MM.1S (cell line): ENCODE measurements around the gene SFMBT1.

Experiments used
- DNase-seq: peaks from one replicate; pipeline ENCODE4 v3.0.0-alpha.2; 2015
- H2AFZ ChIP-seq: fragments of 300-600 bp; sonication (generic); 2 replicates; pipeline ENCODE4 v1.6.0; 2016; ENCODE audit warnings: antibody characterized with exemption, low read length
- H3F3A ChIP-seq: fragments of 300-600 bp; sonication (generic); 2 replicates; pipeline ENCODE4 v1.6.1; 2016; ENCODE audit warnings: mild to moderate bottlenecking, antibody characterized with exemption, low read length, moderate library complexity, mixed read lengths; ENCODE audit not compliant: insufficient read depth
- H3K27ac ChIP-seq: fragments of 300-600 bp; sonication (generic); 2 replicates; pipeline ENCODE4 v1.5.1; 2016; ENCODE audit warnings: mild to moderate bottlenecking, low read length
- H3K27me3 ChIP-seq: fragments of 300-600 bp; sonication (generic); replicated peaks from 2 replicates; pipeline ENCODE4 v1.6.0; 2016; ENCODE audit warnings: low read length; ENCODE audit not compliant: insufficient read depth
- H3K36me3 ChIP-seq: fragments of 300-600 bp; sonication (generic); replicated peaks from 2 replicates; pipeline ENCODE4 v1.6.1; 2016; ENCODE audit warnings: mild to moderate bottlenecking, low read length, mixed read lengths; ENCODE audit not compliant: insufficient read depth
- H3K4me1 ChIP-seq: fragments of 300-600 bp; sonication (generic); 2 replicates; pipeline ENCODE4 v1.6.1; 2016; ENCODE audit warnings: low read length, mixed read lengths
- H3K4me2 ChIP-seq: fragments of 300-600 bp; sonication (generic); 2 replicates; pipeline ENCODE4 v1.6.0; 2016; ENCODE audit warnings: low read depth, low read length
- H3K4me3 ChIP-seq: fragments of 300-600 bp; sonication (generic); 2 replicates; pipeline ENCODE4 v1.5.1; 2016; ENCODE audit warnings: low read length, mixed read lengths
- H3K79me2 ChIP-seq: fragments of 300-600 bp; sonication (generic); 2 replicates; pipeline ENCODE4 v1.6.1; 2016; ENCODE audit warnings: mixed run types, low read length, mixed read lengths
- H3K9ac ChIP-seq: fragments of 300-600 bp; sonication (generic); 2 replicates; pipeline ENCODE4 v1.6.1; 2016; ENCODE audit warnings: low read length, mixed read lengths
- H3K9me2 ChIP-seq: fragments of 300-600 bp; sonication (generic); replicated peaks from 2 replicates; pipeline ENCODE4 v1.6.1; 2016; ENCODE audit warnings: mild to moderate bottlenecking, low read length, mixed read lengths; ENCODE audit not compliant: insufficient read depth
- H3K9me3 ChIP-seq: fragments of 300-600 bp; sonication (generic); replicated peaks from 2 replicates; pipeline ENCODE4 v1.6.1; 2016; ENCODE audit warnings: mild to moderate bottlenecking, low read length, mixed read lengths; ENCODE audit not compliant: insufficient read depth
- H4K20me1 ChIP-seq: fragments of 300-600 bp; sonication (generic); 2 replicates; pipeline ENCODE4 v1.6.1; 2016; ENCODE audit warnings: mild to moderate bottlenecking, low read length, moderate library complexity, mixed read lengths; ENCODE audit not compliant: insufficient read depth
- CTCF ChIP-seq: fragments of 300-600 bp; sonication (generic); IDR thresholded peaks from 2 replicates; pipeline ENCODE4 v1.5.1; 2016; ENCODE audit warnings: antibody characterized with exemption, low read length, mixed read lengths
- EZH2 ChIP-seq: fragments of 300-600 bp; sonication (generic); optimal IDR thresholded peaks from 2 replicates; pipeline ENCODE3; 2017; ENCODE audit warnings: low read depth, mild to moderate bottlenecking, antibody characterized with exemption, low read length, mixed read lengths
- EZH2phosphoT487 ChIP-seq: fragments of 300-600 bp; sonication (generic); IDR thresholded peaks from 2 replicates; pipeline ENCODE4 v1.6.1; 2018; ENCODE audit warnings: antibody characterized with exemption, low read length

SFMBT1 gene

GRCh38 chr3:52872245-52872644 lies 173.6 kb downstream of the SFMBT1 start:
- Histone ChIP-seq H3K4me1 (no peaks in the 10 kb centered on the region), H3F3A (no peaks in the 10 kb centered on the region), H3K27ac (no peak overlapping the region), H3K9me2 (no peaks in the 10 kb centered on the region), H3K27me3 (no peaks in the 10 kb centered on the region), H3K36me3 (no peaks in the 10 kb centered on the region), H2AFZ (no peak overlapping the region), H3K4me3 (no peak overlapping the region), H3K9ac (no peak overlapping the region), H3K4me2 (no peak overlapping the region), H3K9me3 (no peaks in the 10 kb centered on the region), H3K79me2 (no peaks in the 10 kb centered on the region), H4K20me1 (no peaks in the 10 kb centered on the region)
- no peak for DNase-seq
- no peak for TF ChIP-seq EZH2phosphoT487
- no peak for TF ChIP-seq EZH2
- TF ChIP-seq CTCF: no peak

- no peaks in the 10 kb centered on the region for H3K36me3 ChIP-seq
- no peak overlapping the region for H3K27ac ChIP-seq
- H3K4me3 ChIP-seq: no peak overlapping the region
- no peaks in the 10 kb centered on the region for H3K27me3 ChIP-seq
- H3K4me1 ChIP-seq: no peaks in the 10 kb centered on the region
- TF ChIP-seq EZH2 (no peak), CTCF (no peak), EZH2phosphoT487 (no peak)
- H3F3A ChIP-seq: no peaks in the 10 kb centered on the region
- no peak overlapping the region for H3K4me2 ChIP-seq
- H3K9ac ChIP-seq: no peak overlapping the region
- H3K9me2 ChIP-seq: no peaks in the 10 kb centered on the region
- no peaks in the 10 kb centered on the region for H4K20me1 ChIP-seq
- DNase-seq: no peak
- H3K9me3 ChIP-seq: no peaks in the 10 kb centered on the region
- no peaks in the 10 kb centered on the region for H3K79me2 ChIP-seq
- H2AFZ ChIP-seq: no peak overlapping the region
Measured at GRCh38 chr3:52871761-52872160, 174.1 kb downstream of the SFMBT1 start.

GRCh38 chr3:52870471-52870870 lies 175.4 kb downstream of the SFMBT1 start:
- Histone ChIP-seq H3K4me3 (no peak overlapping the region), H4K20me1 (no peaks in the 10 kb centered on the region), H3K9me3 (no peaks in the 10 kb centered on the region), H2AFZ (no peak overlapping the region), H3F3A (no peaks in the 10 kb centered on the region), H3K36me3 (no peaks in the 10 kb centered on the region), H3K9me2 (no peaks in the 10 kb centered on the region), H3K27me3 (no peaks in the 10 kb centered on the region), H3K4me2 (no peak overlapping the region), H3K9ac (no peak overlapping the region), H3K79me2 (no peaks in the 10 kb centered on the region), H3K27ac (no peak overlapping the region), H3K4me1 (no peaks in the 10 kb centered on the region)
- TF ChIP-seq EZH2phosphoT487 (no peak), CTCF (no peak), EZH2 (no peak)
- no peak for DNase-seq
